Endodermal cell (in vitro differentiated cells): ENCODE results near the gene PLXNA2. TPM values are rescaled to one million over a fixed set of nuclear protein-coding genes. Genes with fewer than 3 reads are reported as not detected.

ENCODE experiments used
- DNase-seq: peaks from one replicate; pipeline ENCODE4 v3.0.0-alpha.2; 2017
- H3K27ac ChIP-seq: 2 replicates; pipeline ENCODE4 v1.5.1; 2013; ENCODE audit warnings: mild to moderate bottlenecking, low read depth, low read length, moderate library complexity
- H3K27me3 ChIP-seq: 2 replicates; pipeline ENCODE4 v1.6.1; 2013; ENCODE audit warnings: mild to moderate bottlenecking, low read length, moderate library complexity; ENCODE audit not compliant: insufficient read depth, control insufficient read depth, poor library complexity, severe bottlenecking
- H3K36me3 ChIP-seq: 2 replicates; pipeline ENCODE4 v1.7.0; 2013; ENCODE audit warnings: mild to moderate bottlenecking, low read length, moderate library complexity; ENCODE audit not compliant: control insufficient read depth, insufficient read depth
- H3K4me1 ChIP-seq: one replicate; pipeline ENCODE4 v1.7.0; 2013; ENCODE audit warnings: low read length; ENCODE audit not compliant: control insufficient read depth, insufficient read depth
- H3K4me3 ChIP-seq: 2 replicates; pipeline ENCODE4 v1.5.1; 2013; ENCODE audit warnings: mild to moderate bottlenecking, low read length, moderate library complexity
- H3K9ac ChIP-seq: 2 replicates; pipeline ENCODE4 v1.6.1; 2013; ENCODE audit warnings: mild to moderate bottlenecking, low read length, moderate library complexity; ENCODE audit not compliant: poor library complexity, severe bottlenecking; ENCODE audit errors: extremely low read depth
- H3K9me3 ChIP-seq: 2 replicates; pipeline ENCODE4 v1.6.1; 2013; ENCODE audit warnings: mild to moderate bottlenecking, low read length, moderate library complexity; ENCODE audit not compliant: control insufficient read depth
- H3K27ac Mint-ChIP-seq: 2 replicates; pipeline ENCODE4 v1.8.0; 2020; ENCODE audit warnings: mixed read lengths
- H3K27me3 Mint-ChIP-seq: 2 replicates; pipeline ENCODE4 v1.8.0; 2021; ENCODE audit warnings: mild to moderate bottlenecking, mixed read lengths; ENCODE audit not compliant: insufficient read depth
- H3K36me3 Mint-ChIP-seq: 2 replicates; pipeline ENCODE4 v1.8.0; 2020; ENCODE audit warnings: low read depth, mixed read lengths
- H3K4me1 Mint-ChIP-seq: 2 replicates; pipeline ENCODE4 v1.8.0; 2020; ENCODE audit warnings: mixed read lengths
- H3K4me3 Mint-ChIP-seq: 2 replicates; pipeline ENCODE4 v1.8.0; 2020; ENCODE audit warnings: mild to moderate bottlenecking, moderate library complexity, mixed read lengths
- H3K9me3 Mint-ChIP-seq: 2 replicates; pipeline ENCODE4 v1.8.0; 2020; ENCODE audit warnings: mild to moderate bottlenecking, mixed read lengths
- WGBS, 2 experiments: methylation state at CpG; one replicate each; pipeline versions ENCODE4 v1.1.5 to v1.1.7; 2013; ENCODE audit warnings: missing lambda C conversion rate in 2 of 2, mixed read lengths in 1 of 2; ENCODE audit not compliant: insufficient coverage in 1 of 2, insufficient read length in 1 of 2; 5-methylcytosine and 5-hydroxymethylcytosine counted together
- total RNA-seq, 2 donors: library from RNA; stranded (reverse); fragmentation: NEBNext Ultra II Directional in 1 of 2; extraction: Animal tissue kit (Norgen Biotek cat#: 25700) in 1 of 2; gene quantifications; 2 replicates in 1 of 2; 3 replicates in 1 of 2; pipeline ENCODE4 v1.2.1, GENCODE V29; 2021
- TF ChIP-seq, protein P1 (sequence below): fragments of 200-600 bp; sonication (generic); conservative IDR thresholded peaks from 2 replicates; pipeline ENCODE4 v1.5.0; 2021; ENCODE audit warnings: antibody characterized with exemption, mild to moderate bottlenecking

The PLXNA2 gene
- total RNA-seq, 2 donors from 2014 or later = 61.2 to 86.1 TPM

- Histone ChIP-seq H3K4me1 (peaks cover 30% of the 10 kb centered on the region), H3K9ac (no peak overlapping the region), H3K27me3 (no peaks in the 10 kb centered on the region), H3K9me3 (no peaks in the 10 kb centered on the region), H3K27ac (no peak overlapping the region), H3K4me3 (no peak overlapping the region), H3K36me3 (peaks cover 93% of the 10 kb centered on the region)
- Mint-ChIP-seq H3K4me1 (peaks cover 47% of the 10 kb centered on the region), H3K36me3 (peaks cover 22% of the 10 kb centered on the region), H3K4me3 (no peak overlapping the region), H3K9me3 (no peaks in the 10 kb centered on the region), H3K27me3 (no peaks in the 10 kb centered on the region), H3K27ac (no peak overlapping the region)
- 89 to 100% methylated on average over 3 of the region's 3 CpGs for WGBS, 2 experiments
- peak; percentile 40 for DNase-seq
- TF ChIP-seq, protein P1, sequence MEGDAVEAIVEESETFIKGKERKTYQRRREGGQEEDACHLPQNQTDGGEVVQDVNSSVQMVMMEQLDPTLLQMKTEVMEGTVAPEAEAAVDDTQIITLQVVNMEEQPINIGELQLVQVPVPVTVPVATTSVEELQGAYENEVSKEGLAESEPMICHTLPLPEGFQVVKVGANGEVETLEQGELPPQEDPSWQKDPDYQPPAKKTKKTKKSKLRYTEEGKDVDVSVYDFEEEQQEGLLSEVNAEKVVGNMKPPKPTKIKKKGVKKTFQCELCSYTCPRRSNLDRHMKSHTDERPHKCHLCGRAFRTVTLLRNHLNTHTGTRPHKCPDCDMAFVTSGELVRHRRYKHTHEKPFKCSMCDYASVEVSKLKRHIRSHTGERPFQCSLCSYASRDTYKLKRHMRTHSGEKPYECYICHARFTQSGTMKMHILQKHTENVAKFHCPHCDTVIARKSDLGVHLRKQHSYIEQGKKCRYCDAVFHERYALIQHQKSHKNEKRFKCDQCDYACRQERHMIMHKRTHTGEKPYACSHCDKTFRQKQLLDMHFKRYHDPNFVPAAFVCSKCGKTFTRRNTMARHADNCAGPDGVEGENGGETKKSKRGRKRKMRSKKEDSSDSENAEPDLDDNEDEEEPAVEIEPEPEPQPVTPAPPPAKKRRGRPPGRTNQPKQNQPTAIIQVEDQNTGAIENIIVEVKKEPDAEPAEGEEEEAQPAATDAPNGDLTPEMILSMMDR = no peak
These were observed 16.2 kb downstream of the PLXNA2 start for GRCh38 chr1:208228026-208228425.

DNA sequence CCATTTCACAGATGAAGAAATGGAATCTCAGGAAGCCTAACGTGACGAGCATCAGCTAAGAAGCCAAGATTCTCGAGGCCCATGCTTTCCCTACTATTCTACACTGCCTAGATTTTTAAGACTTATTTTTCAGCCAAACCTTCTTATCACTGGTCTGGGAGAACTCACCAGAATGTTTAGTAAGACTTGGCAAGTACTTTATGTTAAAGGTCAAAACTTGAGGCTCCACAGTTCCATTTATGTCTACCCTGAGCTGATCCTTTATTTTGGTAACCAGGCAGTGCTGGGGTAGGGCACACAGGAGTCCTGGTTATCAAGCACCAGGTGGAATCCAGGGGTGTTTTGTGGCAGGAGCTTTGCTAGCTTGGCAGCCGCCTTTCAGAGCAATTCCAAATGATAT is 16.8 kb downstream of the PLXNA2 start:
- Mint-ChIP-seq H3K36me3 (peaks cover 22% of the 10 kb centered on the region), H3K4me1 (peaks cover 45% of the 10 kb centered on the region), H3K9me3 (no peaks in the 10 kb centered on the region), H3K27ac (no peak overlapping the region), H3K4me3 (no peak overlapping the region), H3K27me3 (no peaks in the 10 kb centered on the region)
- Histone ChIP-seq H3K9ac (no peak overlapping the region), H3K9me3 (no peaks in the 10 kb centered on the region), H3K4me3 (no peak overlapping the region), H3K27me3 (no peaks in the 10 kb centered on the region), H3K36me3 (peaks cover 95% of the 10 kb centered on the region), H3K27ac (no peak overlapping the region), H3K4me1 (peaks cover 28% of the 10 kb centered on the region)
- DNase-seq = no peak
- TF ChIP-seq, protein P1 = no peak
- 95 to 96% methylated on average over 3 to 4 of the region's 4 CpGs for WGBS, 2 experiments

- H3K9me3 ChIP-seq = no peaks in the 10 kb centered on the region
- no peaks in the 10 kb centered on the region for H3K27me3 Mint-ChIP-seq
- TF ChIP-seq, protein P1 = no peak
- H3K27me3 ChIP-seq = no peaks in the 10 kb centered on the region
- peak overlapping the region; percentile 69 for H3K27ac ChIP-seq
- peaks cover 23% of the 10 kb centered on the region for H3K4me1 ChIP-seq
- H3K4me3 ChIP-seq = no peak overlapping the region
- H3K27ac Mint-ChIP-seq = peak overlapping the region; percentile 54
- WGBS, 2 experiments = 72 to 86% methylated on average over 9 to 13 of the region's 13 CpGs
- peaks cover 37% of the 10 kb centered on the region for H3K4me1 Mint-ChIP-seq
- H3K4me3 Mint-ChIP-seq = no peak overlapping the region
- H3K9me3 Mint-ChIP-seq = no peaks in the 10 kb centered on the region
- peaks cover 95% of the 10 kb centered on the region for H3K36me3 ChIP-seq
- H3K9ac ChIP-seq = no peak overlapping the region
- peak; percentile 44 for DNase-seq
- peaks cover 22% of the 10 kb centered on the region for H3K36me3 Mint-ChIP-seq
These were observed 17.9 kb downstream of the PLXNA2 start for GRCh38 chr1:208225954-208226937.
